Thyroid gland (tissue), 4 donors: ENCODE data around the gene SGF29.

Experiments
- POLR2A ChIP-seq, 2 donors: fragments of 450-650 bp; IDR thresholded peaks; one replicate each; pipeline ENCODE4 v1.6.1; 2017; ENCODE audit warnings: antibody characterized with exemption in 2 of 2, mild to moderate bottlenecking in 2 of 2, moderate library complexity in 1 of 2
- TF ChIP-seq, protein P1 (sequence below), 6 experiments: fragments of 200-600 bp in 3 of 6; fragments of 450-650 bp in 3 of 6; sonication (generic) in 3 of 6; IDR thresholded peaks; one replicate each; pipeline ENCODE4 v1.5.1; 2016 to 2019; ENCODE audit warnings: antibody characterized with exemption in 6 of 6, mild to moderate bottlenecking in 2 of 6, inconsistent platforms in 1 of 6, moderate library complexity in 1 of 6

DNA sequence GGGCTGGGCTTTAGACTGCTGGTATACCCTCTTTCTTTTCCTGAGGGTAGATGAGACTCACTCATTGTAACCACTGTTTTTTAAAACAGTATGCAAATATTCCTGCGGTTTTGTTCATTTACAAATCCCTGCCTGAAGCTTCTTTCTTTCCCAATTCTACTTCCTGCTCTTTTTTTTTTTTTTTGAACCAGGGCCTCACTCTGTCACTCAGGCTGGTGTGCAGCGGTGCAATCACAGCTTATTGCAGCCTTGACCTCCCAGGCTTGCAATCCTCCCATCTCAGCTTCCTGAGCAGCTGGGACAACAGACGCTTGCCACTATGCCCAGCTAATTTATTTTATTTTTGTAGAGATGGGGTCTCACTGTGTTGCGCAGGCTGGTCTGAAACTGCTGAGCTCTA is 64.2 kb downstream of the SGF29 start:
- TF ChIP-seq, protein P1, sequence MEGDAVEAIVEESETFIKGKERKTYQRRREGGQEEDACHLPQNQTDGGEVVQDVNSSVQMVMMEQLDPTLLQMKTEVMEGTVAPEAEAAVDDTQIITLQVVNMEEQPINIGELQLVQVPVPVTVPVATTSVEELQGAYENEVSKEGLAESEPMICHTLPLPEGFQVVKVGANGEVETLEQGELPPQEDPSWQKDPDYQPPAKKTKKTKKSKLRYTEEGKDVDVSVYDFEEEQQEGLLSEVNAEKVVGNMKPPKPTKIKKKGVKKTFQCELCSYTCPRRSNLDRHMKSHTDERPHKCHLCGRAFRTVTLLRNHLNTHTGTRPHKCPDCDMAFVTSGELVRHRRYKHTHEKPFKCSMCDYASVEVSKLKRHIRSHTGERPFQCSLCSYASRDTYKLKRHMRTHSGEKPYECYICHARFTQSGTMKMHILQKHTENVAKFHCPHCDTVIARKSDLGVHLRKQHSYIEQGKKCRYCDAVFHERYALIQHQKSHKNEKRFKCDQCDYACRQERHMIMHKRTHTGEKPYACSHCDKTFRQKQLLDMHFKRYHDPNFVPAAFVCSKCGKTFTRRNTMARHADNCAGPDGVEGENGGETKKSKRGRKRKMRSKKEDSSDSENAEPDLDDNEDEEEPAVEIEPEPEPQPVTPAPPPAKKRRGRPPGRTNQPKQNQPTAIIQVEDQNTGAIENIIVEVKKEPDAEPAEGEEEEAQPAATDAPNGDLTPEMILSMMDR (IDR thresholded peaks at IDR 0.05): no peak
- no peak for TF ChIP-seq POLR2A (IDR thresholded peaks at IDR 0.05)
